ENCODE measurements around the gene DDX3X.

GRCh38 chrX:41338436-41338835, 4.5 kb downstream of the DDX3X start:
- no peak for TF ChIP-seq CTCF (IDR thresholded peaks at IDR 0.05)
- no peak for TF ChIP-seq POLR2A (IDR thresholded peaks at IDR 0.05)

Measured in testis (tissue), 2 donors.